GM12801 (cell line): ENCODE data around the gene DDX59.

ENCODE experiments used
- TF ChIP-seq, protein P1 (sequence below): IDR thresholded peaks from one replicate; pipeline ENCODE4 v1.5.1; 2011; ENCODE audit warnings: control low read depth; ENCODE audit not compliant: insufficient read length; ENCODE audit errors: extremely low read depth

Gene DDX59

DNA sequence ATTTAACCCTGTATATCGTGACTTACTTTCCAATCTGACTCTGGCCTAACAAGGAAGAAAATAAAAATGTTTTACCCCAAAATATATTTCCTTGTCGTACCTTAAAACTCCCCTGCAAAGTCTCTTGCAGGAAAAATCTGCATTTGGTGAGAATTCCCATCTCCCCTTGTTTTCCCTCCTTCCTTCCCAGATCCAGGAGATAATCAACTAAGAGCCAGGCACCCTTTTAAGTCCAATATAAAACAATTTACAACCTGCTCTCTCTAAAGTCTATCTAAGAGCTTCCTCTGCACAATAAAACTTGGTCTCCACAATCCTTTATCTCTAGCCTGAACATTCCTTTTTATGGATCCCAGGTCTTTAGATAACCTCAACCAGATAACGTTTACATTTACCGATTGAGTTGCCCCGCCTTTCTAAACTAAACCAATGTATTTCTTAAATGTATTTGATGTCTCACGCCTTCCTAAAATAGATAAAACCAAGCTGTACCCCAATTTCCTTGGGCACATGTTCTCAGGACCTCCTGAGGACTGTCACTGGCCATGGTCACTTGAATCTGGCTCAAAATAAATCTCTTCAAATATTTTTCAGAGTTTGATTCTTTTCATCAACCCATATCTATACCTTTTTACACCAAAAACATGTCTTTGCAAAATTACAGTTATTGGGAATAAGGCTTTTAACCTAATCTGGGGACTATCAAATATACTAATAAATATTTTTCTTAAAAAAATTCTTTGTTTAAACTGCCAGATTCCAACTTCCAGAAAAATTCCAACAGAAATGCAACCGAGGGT, 993 bp downstream of the DDX59 start:
- TF ChIP-seq, protein P1, sequence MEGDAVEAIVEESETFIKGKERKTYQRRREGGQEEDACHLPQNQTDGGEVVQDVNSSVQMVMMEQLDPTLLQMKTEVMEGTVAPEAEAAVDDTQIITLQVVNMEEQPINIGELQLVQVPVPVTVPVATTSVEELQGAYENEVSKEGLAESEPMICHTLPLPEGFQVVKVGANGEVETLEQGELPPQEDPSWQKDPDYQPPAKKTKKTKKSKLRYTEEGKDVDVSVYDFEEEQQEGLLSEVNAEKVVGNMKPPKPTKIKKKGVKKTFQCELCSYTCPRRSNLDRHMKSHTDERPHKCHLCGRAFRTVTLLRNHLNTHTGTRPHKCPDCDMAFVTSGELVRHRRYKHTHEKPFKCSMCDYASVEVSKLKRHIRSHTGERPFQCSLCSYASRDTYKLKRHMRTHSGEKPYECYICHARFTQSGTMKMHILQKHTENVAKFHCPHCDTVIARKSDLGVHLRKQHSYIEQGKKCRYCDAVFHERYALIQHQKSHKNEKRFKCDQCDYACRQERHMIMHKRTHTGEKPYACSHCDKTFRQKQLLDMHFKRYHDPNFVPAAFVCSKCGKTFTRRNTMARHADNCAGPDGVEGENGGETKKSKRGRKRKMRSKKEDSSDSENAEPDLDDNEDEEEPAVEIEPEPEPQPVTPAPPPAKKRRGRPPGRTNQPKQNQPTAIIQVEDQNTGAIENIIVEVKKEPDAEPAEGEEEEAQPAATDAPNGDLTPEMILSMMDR = no peak

DNA sequence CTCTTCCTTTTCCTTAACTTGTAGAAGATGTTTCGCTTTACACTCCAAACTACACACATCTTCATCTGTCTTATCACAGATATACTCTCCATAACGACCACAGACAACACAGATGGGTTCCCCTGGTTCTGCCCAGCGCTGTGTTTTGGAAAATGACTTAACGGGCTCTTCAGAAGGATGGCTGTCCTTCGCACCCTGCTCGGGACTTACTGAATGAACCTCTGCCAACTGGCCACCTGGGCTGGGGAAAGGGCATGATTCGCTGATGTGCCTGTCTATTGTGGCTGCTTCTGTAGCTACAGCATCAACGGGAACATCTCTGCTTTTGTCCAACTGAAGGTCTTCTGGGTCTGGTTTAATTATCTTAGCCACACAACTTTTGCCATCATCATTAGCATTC, 3.4 kb downstream of the DDX59 start:
- TF ChIP-seq, protein P1 = no peak

DNA sequence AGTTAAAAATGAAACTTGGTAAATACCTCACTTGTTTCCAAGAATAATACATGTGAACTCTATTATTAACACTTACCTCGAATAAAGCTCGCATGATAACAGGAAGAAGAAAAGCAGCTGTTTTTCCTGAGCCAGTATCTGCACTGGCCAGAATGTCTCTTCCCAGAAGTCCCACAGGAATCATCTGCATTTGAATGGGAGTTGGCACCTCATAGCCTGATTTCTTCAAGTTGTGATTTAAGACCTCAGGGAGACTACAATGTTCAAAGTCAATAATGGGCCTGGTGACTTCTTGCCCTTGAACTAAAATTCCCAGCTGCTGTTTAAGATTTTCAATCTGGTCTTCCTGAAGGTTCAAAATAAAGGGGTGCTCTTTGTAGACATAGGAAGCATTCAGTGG, 3.8 kb downstream of the DDX59 start:
- TF ChIP-seq, protein P1 = no peak

DNA sequence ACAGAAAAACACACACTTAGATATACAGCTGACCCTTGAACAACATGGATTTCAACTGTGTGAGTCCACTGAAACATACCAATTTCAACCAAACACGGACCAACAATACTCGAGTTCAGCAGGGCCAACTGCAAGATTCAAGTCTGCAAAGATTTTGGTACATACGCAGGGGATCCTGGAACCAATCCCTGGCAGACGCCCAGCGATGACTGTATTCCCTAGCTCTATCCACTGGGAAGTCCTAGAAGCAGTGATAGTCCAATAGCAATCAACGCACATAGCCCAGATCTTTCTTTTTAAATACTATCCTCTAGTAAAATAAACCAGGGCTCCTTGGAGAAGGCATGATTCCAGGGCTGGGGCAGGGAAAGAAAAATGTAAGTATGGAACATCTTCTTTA, 9.0 kb downstream of the DDX59 start:
- TF ChIP-seq, protein P1 = no peak

DNA sequence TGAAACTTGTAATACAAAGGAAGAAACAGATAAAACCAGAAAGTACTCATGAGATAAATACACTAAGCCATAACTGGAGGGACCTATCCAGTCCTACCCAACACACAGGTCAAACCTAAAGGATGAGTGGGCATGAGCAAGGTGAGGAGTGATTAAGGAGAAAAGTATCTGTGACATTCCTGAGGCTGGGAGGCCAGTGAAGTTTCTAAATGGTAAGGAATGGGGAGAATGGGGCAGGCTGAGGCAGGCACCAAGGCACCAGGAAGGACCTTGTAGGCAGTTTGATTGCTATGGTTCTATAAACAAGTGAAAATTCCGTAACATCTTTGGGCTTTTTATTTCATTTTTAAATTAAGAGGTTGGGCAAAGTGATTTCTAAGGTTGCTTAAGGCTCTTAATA, 10.4 kb downstream of the DDX59 start:
- TF ChIP-seq, protein P1 = no peak

DNA sequence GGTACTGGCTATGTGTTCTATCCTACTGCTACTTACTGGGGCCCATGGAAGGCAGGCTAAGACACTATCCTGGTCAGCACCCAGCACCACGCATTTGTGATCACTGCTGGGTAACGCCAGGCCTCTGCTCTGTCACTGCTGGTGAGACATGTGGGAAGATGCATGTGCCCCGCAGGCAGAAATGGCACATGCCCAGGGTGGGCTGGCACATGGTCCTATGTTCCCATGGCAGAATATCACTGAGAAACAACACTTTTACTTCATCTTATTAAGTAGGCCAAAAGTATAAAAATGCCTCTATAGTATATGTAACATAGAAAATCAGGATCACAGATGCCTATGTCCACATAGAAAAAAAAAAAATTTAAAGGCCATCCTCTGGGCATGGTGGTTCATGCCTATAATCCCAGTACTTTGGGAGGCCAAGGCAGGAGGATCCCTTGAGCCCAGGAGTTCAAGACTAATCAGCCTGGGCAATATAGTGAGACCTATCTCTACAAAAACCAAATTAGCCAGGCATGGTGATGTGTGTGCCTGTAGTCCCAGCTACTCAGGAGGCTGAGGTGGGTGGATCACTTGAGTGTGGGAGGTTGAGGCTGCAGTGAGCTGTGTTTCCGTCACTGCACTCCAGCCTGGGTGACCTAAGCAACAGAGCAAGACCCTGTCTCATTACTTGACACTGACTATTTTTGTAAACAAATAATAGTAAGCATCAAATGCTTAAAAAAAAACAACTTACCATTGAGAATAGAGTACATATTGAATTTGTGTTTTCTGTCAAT, 11.5 kb downstream of the DDX59 start:
- TF ChIP-seq, protein P1 = no peak

DNA sequence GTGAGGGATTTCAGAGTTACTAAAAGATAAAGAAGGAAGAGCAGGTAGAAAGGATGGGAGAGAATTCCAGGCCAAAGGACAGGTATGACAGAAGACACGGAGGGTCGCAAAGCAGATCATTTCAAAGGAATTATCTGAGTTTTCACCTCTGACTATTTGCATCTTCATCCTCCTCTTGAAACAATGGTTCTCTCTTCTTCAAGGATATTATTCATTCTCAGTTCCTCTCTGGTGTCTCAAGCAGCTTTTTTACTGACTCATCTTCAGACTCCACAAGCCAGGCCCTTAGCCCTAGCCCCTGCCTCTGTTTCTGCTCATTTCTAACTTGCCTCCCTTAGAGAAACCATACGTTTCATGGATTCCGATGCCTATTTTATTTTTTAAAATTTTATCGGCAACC, 15.0 kb downstream of the DDX59 start:
- TF ChIP-seq, protein P1 = no peak
